SK-N-MC (cell line): Measurements from ENCODE around the gene SERTM1.

Experiments
- EZH2 ChIP-seq: fragments of 200-600 bp; sonication (generic); IDR thresholded peaks from one replicate; pipeline ENCODE4 v1.6.1; 2017; ENCODE audit warnings: antibody characterized with exemption
- FOXP2 ChIP-seq: optimal IDR thresholded peaks from 2 replicates; pipeline ENCODE3; 2011; ENCODE audit warnings: mild to moderate bottlenecking, moderate library complexity; ENCODE audit not compliant: insufficient read depth; ENCODE audit errors: extremely low read length, control extremely low read depth
- POLR2AphosphoS5 ChIP-seq: IDR thresholded peaks from 2 replicates; pipeline ENCODE4 v1.6.1; 2012; ENCODE audit warnings: mild to moderate bottlenecking, low read depth, low read length, borderline replicate concordance

DNA sequence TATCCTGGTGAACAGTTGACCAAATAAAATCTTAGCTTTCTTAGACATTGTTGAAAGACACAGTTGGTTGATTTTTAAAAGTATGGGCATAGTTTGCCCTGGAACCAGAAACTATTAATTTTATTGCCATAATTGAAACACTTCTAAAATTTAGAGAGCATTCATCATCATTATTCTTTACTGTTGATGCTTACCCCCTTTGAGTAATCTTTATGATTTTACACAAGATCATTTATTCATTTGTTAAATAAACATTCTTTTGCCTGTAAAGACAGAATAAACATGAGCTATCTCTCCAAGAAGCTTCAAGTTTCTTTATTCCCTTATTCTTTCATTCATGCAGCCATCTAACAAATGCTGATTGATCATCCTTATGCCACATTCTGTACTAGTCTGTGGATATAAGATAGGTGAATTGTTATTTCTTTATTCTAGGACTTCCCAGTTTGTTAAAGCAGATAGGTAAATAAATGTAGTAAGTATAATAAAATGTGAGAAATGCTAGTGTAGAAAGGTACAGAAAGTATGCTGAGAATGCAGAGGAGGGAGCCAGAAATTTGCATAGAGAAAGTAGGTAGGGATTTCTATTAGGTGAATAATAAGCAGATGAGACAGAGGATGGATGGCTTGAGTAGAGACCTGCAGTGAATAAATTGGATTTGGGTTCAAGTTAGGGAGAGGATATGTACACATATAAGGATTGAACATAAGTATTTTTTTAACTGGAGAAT is 8.2 kb downstream of the SERTM1 start:
- TF ChIP-seq POLR2AphosphoS5 = no peak
- no peak for TF ChIP-seq EZH2
- TF ChIP-seq FOXP2 = no peak
